ENCODE data around the gene LRRC46.

GRCh38 chr17:47789611-47790561 lies 41.6 kb upstream of the LRRC46 start:
- no peak; the same call in 1 of the 2 replicates for TF ChIP-seq EZH2phosphoT487 (IDR thresholded peaks at IDR 0.05; ENCODE audit: insufficient read depth, low read depth)
- no peak for TF ChIP-seq EZH2 (IDR thresholded peaks at IDR 0.05; ENCODE audit: insufficient read depth, poor library complexity, severe bottlenecking)
